Measurements from ENCODE around the gene KSR2.

The KSR2 gene

DNA sequence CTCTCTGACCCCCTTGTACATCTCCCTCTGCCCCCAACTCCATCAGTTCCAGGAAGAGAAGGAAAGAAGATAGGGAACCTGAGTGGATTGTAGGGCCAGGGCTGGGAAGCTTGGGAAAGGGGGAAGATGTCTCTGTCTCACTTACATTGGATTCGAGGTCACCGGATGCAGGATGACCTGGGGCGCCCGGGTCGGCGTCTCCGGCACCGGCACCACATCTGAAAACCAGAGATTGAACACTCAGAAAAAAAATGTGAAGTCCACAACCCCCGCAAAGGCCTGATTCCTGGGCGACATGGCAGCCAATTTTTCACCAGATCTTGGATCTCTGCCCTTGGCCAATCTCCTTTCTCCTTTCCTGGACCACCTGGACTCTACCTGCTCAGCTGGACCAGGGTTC lies 438.0 kb downstream of the KSR2 start:
- no peak for DNase-seq (ENCODE audit: low read depth in 2 of 2)

DNA sequence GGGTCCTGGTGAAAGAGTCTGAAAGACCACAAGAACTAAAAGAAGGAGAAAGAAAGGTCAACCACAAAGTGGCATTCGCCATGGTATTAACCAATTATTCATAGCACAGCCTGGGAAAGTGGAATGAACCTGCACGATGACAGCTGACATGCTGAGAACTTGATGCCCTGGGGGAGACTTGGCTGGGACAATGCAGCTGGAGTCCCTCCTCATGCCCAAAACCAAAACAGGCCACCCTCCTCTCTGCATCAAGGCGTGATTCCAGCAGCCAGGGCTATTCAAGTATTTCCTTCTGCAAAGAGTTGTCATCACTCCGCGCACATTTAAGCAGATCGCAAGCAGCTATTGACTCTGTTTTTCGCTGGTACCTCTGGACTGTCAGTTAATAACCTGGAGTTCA lies 440.3 kb downstream of the KSR2 start:
- DNase-seq (ENCODE audit: low read depth in 2 of 2): no peak

DNA sequence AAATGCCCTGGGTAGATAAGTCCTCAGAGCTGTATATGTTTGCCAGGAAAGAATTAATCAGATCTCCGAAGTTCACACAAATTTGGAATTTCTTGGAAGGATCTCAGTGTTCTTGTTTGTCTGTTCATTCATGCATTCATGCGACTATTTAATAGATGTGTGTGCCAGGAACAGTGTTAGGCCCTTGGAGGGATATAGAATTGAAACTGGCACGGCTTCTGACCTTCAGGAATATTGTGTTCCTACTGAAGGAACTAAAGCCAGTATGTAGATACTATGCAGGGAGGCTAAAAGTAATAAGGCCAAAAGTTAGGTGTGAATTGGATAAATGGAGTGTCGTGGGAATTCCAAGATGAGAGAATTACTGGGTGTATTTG lies 441.3 kb downstream of the KSR2 start:
- no peak for DNase-seq (ENCODE audit: low read depth in 2 of 2)

DNA sequence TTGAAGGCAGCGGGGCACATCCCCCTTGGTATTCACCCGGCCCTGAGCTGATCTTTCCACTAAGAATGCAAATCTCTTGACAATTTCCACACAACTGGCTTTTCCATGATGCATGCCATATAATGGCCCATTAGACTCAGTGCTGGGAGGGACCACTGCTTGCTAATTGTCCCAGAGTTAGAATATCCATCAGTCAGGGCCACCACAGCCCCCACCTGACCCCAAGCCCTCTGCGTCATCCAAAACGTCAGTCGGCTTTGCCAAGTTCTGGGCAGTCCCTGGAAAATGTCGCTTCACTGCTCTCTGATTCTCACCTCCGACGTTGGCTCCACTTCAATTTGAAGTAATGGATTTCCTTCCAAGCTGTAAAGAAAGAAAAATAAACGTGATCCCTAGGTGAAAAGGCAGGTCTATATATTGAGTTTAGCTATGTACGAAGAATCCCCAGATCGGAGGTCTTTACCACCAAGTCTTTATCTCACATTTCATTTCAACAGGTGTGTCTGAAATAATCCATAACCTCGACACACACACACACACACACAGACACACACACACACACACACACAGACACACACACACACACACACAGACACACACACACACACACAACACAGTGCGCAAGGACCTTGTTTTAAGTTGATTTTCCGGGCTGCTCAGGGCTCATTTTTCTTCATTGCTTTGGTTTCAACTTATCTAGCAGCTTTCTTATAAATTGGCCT lies 441.9 kb downstream of the KSR2 start:
- DNase-seq (ENCODE audit: low read depth in 2 of 2): no peak

DNA sequence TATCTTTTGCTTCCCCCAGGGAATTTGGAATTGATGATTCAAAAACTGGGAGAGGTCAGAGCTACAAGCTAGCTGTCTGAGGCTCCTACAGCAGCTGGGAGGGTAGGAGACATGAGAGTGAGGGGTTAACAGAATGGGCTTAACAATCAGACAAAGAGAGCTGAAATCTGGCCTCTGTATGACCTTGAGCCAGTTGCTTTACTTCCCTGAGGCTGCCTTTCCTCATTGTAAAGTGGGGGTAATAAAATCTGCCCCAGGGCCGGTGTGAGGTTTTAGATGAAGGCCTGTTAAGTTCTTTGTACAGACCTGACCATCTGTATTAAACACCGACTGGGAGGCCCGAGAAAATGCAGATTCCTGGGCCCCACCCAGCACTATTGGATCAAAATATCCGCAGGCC lies 443.0 kb downstream of the KSR2 start:
- no peak for DNase-seq (ENCODE audit: low read depth in 2 of 2)

DNA sequence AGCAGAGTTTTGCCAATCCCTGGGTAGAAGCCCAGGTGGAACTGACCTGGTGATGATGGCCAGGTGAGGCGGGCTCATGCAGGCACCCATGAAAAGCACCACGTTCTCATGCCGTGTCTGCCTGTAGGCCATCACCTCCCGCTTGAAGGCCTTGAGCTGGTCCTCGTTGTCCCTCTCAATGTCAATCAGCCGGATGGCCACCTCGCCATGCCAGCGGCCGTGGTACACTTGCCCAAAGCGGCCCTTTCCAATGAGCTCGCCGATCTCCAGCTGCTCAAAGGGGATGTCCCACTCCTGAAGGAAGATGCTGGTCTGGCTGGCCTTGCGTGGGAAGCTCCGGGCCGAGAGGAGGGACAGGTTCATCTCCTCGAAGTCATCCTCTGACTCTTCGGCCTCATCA lies 444.0 kb downstream of the KSR2 start:
- DNase-seq (ENCODE audit: low read depth in 2 of 2): no peak

DNA sequence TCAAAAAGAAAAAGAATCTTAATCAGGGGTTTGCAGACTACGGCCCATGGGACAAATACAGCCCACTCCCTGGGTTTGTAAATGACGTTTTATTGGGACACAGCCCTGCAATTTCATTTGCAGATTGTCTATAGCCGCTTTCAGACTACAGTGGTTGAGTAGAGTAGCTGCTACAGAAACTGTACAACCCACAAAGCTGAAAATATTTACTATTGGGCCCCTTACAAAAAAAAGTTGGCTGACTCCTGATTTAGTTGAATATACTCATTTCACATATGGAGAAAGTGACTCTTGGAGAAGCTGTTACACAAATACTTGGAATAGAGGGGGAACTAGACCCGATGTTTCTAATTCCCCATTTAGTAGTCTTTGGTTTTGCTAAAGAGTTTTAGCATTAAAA lies 444.8 kb downstream of the KSR2 start:
- no peak for DNase-seq (ENCODE audit: low read depth in 2 of 2)

DNA sequence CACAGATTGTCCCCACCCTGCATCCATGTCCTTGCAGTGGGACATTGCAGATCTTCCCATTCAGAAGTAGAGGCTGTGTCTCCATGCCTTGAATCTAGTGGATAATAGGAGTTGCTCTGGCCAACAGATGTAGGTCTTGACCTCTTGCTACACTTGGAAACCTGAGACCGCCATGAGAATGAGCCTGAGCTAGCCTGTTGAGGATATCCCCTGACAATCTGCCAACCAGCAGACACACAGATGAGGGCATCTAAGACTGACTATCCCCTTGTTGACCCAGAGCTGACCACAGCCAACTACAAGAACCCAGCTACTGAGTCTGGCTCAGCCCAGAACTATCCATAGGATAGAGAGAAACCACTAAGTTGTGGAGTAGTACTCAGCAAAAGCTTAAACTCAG lies 446.2 kb downstream of the KSR2 start:
- DNase-seq (ENCODE audit: low read depth in 2 of 2): no peak

DNA sequence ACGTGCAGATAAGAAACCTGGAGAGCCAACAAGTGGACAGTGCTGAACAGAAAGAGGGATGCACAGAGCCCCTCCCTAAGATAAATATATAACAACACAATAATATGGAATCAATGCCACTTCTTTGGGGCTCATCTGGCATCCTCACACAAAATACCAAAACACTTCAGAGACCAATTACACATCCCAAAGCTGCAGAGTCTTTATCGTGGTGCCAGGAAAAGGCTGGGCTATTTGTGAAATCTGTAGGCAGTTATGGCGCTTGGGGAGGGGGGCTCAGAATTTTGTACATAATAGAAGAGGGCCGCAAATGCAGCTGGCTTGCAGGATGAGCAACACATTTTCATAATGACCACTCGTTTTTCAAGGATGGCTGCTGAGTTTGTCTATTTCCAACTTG lies 446.9 kb downstream of the KSR2 start:
- no peak for DNase-seq (ENCODE audit: low read depth in 2 of 2)

DNA sequence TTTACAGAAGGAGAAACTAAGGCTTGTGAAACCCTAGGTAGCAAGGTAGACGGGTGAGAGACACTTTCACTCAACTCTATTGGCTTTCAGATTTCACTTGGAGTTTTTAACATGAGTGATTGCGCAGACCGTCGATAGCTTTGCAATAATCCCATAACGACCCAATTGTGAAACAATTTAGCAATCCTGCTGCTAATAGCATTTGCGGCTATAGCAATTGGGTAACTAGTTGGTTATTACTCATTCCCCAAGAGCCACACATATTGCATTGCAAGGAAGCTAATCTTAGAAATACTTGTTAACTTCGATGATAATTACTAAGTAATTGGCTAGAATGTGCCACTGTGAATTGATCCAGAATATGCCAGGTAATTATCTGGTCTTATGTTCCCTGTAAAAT lies 447.4 kb downstream of the KSR2 start:
- DNase-seq (ENCODE audit: low read depth in 2 of 2): no peak

DNA sequence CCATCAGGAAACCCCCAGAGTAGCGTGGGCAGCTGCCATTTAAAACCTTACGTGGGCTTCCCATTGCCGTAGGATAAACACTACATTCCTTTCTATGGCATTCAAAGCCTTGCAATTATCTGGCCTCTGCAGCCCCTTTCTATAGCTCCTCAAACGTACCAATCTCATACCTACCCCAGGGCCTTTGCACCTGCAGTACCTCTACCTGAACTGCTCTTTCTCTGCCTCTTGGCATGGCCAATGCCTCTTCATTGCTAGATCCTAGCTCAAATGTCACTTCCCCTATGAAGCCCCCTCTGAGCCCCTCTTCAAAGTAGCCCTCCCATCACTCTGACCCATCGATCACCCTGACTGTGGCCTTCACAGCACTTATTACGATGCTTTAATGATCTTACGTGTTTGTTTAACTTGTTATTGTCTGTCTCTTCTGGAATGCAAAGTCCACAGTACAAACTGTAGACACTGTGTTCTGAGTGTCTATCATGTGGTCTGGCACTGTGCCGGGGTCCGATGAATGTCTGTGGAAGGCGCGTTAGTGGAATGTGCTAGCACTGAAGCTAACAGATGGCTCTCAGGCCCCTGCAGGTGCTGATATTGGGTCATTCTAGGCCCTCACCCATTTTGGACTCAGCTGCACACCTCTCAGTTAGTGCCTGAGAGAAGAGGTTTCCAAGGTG lies 450.1 kb downstream of the KSR2 start:
- no peak for DNase-seq (ENCODE audit: low read depth in 2 of 2)

DNA sequence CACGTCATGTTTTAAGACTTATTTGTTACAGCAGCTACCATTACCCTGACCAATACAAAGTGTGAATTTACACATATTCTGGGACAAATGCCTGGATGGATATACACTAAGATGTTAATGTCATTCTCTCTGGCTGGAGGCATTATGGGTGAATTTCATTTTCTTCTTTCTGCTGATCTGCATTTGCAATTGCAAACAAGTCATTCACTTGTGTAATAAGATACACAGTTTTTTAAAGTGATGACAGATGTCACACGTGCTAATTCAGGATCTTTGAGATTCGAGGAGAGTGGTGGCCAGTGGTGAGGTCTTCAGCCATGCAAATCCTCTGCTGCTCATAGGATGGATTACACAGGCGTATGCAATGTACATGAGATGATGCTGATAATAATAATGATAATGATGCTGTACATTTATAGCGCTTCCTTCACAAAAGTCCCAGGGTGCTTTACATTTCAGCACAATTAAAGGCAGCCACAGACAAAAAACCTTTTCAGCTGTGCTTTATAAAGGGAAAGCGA lies 451.5 kb downstream of the KSR2 start:
- DNase-seq (ENCODE audit: low read depth in 2 of 2): no peak

DNA sequence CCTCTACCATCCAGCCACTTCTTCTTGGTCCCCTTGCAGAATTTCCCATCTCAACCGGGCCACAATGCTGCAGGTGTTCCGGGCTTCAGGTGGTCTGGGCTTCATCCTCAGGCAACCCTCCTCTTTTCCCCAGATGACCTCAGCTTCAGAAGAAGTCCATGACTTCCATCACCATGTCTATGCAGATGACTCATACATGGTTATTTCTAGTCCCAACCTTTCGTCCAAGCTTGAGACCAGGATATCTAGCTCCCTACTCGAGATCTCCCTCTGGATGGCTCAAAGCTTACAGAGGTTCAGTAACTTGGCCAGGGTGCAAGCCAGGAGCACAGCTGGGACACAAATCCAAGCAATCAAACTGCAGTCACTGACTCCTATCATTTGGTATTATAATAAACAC lies 452.8 kb downstream of the KSR2 start:
- DNase-seq (ENCODE audit: low read depth in 2 of 2): no peak

DNA sequence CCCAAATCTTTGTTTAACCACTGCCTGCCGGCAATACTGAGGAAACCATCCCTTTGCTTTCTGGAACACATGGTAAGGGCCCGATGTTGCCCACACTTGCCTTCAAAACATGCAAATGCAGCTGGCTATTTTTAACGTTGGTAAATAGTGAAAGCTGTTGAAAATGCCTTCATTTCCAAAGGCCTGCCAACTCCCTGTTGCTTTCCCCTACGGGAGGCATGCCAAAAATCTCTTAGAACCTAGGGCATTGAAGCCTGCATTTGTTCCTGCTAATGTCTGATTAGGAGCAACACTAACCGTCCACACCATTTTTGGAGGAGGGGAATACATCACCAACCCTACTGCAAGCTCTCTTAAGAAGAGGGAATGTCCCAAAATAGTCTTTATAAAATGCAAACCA lies 454.8 kb downstream of the KSR2 start:
- DNase-seq (ENCODE audit: low read depth in 2 of 2): no peak

DNA sequence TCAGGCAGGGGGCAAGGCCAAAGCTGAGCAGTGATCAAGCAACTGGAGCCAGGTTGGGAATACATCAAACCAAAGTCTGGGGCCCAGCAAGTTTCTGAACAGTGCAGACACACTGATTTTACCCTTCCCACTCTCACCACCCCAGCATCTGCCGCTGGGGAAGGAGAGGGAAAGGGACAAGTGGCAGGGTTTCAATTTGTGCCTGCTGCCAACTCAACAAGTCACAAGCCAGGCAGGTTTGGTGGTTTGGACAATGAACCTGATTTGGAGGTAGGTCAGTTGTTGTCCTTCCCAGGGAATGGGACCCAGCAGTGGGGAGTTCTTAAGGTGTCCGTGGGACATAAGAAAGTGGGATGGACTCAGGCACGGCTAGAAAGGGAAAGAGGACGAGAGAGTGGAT lies 455.4 kb downstream of the KSR2 start:
- DNase-seq (ENCODE audit: low read depth in 2 of 2): no peak

DNA sequence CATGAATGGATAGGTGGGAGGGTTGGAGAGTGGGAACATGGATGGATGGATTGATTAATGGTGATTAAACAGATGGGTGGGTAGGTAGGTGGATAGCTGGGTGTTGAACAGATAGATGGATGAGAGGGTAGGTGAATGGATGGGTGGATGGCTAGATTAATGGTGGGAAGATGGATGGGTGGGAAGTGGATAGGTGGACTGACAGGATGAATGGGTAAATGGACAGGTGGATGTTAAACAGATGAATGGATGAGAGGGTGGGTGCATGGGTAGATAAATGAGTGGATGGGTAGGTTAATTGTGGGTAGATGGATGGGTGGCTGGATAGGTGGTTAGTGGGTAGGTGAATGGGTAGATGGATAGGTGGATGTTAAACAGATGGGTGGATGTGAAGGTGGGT lies 460.3 kb downstream of the KSR2 start:
- no peak for DNase-seq (ENCODE audit: low read depth in 2 of 2)

DNA sequence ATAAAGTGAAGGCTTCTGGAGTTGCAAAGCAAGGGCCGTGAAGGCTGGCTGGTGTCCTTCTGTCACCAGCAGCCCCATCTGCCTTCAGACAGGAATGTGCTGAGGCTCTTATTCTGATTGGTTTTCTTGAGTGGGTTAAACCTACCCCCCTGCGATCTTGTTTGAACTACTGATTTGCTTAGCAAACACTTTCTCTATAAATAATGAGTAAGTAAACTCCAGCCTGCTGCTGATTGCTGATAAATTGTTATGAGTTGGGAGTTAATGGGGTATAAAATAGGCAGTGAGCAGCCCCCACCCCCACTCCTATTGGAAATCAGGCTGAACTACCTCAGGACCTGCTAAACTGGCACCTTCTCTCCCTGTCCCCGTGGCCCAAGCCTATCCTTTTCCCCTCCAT lies 461.2 kb downstream of the KSR2 start:
- DNase-seq (ENCODE audit: low read depth in 2 of 2): no peak

DNA sequence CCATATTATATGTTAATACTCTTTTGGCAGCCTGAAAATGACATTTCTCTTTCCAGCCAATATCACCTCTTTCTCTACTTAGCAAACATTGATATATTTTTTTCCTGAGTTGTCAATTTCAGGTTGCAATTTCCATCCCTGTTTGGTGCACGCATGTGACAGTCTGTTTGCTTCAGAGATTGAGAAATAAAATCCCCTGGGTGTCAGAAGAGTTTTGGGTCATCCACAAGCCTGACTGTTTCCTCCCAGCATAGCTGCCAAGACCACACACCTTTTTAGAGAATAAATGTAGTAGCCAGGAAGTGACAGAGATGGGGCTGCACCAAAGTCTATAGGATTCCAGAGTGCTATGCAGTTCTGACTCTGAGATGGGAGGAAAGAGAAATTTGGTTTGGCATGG lies 462.5 kb downstream of the KSR2 start:
- no peak for DNase-seq (ENCODE audit: low read depth in 2 of 2)

DNA sequence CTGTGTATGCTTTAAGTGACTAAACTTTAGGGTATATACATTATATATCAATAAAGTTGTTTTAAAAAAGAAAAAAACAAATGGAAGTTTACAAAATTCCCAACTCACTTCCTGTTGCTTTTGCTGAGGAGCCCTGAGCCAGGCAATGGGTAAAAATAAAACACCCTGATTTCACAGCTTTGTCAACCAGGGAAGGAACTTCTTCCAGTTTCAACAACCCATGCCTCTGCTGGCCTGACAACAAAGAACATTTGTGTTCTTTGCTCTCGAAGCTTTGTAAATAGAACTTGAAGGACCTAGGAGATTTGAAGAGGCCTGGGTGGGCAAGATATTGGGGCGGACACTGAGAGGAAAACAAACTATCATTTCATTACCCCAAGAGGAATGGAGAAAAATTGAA lies 466.2 kb downstream of the KSR2 start:
- DNase-seq (ENCODE audit: low read depth in 2 of 2): no peak

DNA sequence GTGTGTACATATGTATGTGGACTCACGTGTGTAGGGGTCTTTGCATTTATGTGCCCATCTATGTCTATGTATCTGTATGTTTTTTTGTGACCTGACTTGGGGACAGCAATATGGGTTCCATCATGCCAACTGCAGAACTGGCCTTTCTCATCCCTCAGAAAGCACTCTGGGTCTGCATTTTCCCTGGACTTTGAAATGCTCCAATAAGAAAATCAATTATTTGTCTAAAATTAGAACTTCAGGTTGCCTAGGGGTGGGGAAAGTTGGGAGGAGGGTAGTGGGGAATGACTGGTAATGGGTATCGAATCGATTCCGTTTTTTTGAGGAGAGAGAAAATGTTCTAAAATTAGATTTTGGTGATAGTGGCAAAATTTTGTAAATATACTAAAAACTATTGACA lies 466.6 kb downstream of the KSR2 start:
- DNase-seq (ENCODE audit: low read depth in 2 of 2): no peak

DNA sequence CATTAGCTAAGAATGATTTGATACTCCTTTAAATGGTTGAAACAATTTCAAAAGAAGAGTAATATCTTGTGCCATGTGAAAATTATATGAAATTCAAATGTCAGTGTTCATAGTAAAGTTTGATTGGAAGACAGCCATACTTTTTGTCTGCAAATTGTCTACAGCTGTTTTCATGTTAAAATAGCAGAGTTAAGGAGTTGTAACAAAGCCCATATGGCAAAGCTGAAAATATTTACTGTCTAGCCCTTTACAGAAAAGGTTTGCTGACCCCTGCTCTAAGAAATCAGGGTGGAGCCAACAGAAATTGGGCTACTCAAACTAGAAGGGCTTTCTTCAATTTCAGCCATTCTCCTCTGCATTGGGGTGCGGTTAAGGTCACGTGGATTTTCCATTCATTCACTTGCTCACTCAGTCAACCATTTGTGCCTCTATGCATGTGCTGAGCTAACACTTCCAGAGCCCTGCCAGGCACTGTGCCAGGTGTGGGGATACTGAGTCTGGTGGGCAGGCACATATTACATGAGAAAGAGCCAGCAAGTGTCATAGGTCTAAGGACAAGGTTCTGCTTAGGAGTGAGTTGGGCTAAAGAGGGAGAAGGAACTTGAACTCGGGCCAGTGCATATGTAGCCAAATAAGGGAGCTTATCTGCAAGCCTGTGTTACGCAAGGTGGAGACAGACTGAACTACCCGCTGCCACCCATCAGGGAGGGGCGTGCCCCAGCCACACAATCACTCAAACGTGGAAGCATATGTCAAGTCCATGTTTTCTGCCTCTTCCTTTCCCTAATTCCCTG lies 467.5 kb downstream of the KSR2 start:
- DNase-seq (ENCODE audit: low read depth in 2 of 2): no peak

DNA sequence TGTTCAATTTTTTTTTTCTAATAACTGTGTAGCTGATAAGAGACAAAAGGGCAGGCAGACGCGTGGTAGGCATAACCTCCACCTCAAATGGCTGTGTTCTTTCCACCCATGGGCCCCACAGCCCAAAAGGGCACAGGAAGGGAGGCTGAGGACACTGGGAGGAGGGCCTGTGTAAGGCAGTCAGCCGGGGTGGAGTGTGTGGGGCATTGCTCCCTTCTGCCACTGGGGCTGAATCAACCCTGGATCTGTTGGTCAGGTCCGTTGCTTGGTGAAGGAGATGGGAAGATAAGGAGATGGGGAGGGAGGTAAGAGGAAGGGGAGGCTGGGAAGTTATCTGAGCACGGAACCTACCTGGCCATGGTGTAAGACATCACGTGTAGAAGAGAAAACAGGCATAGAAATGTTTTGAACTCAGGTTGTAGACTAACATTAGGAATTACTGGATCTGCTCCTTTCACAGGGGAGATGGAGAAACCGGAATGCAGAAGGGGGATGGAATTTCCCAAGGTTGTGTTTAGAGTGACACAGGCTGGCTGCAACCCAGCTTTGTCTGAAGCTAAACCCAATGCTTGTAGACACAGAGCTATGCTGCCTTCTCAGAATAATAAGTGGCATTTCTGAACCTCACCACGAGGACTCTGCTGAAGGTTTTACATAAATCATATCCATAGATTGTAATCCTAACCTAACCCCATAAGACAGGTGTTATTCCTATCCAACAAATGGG lies 468.9 kb downstream of the KSR2 start:
- no peak for DNase-seq (ENCODE audit: low read depth in 2 of 2)

All from stimulated activated CD4-positive, alpha-beta T cell treated with anti-CD3 and anti-CD28 coated beads, Interleukin-12 subunit alpha, Interleukin-12 subunit beta, amount 100 ng/mL, for 24 hours (primary cell).